ENCODE measurements around the gene RNASEH2C.
A peak's percentile ranks its signal among the peaks of the same experiment; 100 is the strongest.
"Not testable (repeated sequence)": the region's sequence is repeated elsewhere in the genome, so short reads cannot be mapped to it uniquely, and the experiment has no call there.

RNASEH2C gene

GRCh38 chr11:65703846-65704245, 16.8 kb downstream of the RNASEH2C start:
- no peak overlapping the region for H3K4me3 ChIP-seq
- peaks cover 0 to 20% (median 15%) of the 10 kb centered on the region in 11 experiments; a peak in 20 of 22 replicates for H3K9me3 ChIP-seq (replicated peaks in 1 of 11)
- TF ChIP-seq Cebpa-rat (IDR thresholded peaks at IDR 0.05), result no peak
- H3K4me2 ChIP-seq, result peak overlapping the region in 5 of 11 experiments; percentile 5 to 86 (median 12); a peak in 5 of 22 replicates
- H3K4me1 ChIP-seq, result peaks cover 0 to 79% (median 51%) of the 10 kb centered on the region in 10 experiments; a peak in 17 of 20 replicates
- no peaks in the 10 kb centered on the region for H3K36me3 ChIP-seq
- no peak overlapping the region for H3K9ac ChIP-seq
- no peak overlapping the region for H3K27ac ChIP-seq
- H3K27me3 ChIP-seq, result no peaks in the 10 kb centered on the region
- no peaks in the 10 kb centered on the region for H4K20me1 ChIP-seq

- Histone ChIP-seq H3K4me2 (no peak overlapping the region), H3K36me3 (no peaks in the 10 kb centered on the region), H3K4me1 (peaks cover 0 to 58% (median 34%) of the 10 kb centered on the region in 10 experiments; a peak in 17 of 20 replicates), H3K4me3 (no peak overlapping the region), H4K20me1 (no peaks in the 10 kb centered on the region), H3K27ac (no peak overlapping the region), H3K9ac (no peak overlapping the region), H3K9me3 (replicated peaks in 1 of 11) (peaks cover 0 to 21% (median 15%) of the 10 kb centered on the region in 11 experiments; a peak in 20 of 22 replicates), H3K27me3 (no peaks in the 10 kb centered on the region)
- TF ChIP-seq Cebpa-rat (IDR thresholded peaks at IDR 0.05), result no peak
Measured at GRCh38 chr11:65701686-65702085, 18.9 kb downstream of the RNASEH2C start.

GRCh38 chr11:65700399-65700798, 20.2 kb downstream of the RNASEH2C start:
- Histone ChIP-seq H4K20me1 (no peaks in the 10 kb centered on the region), H3K36me3 (no peaks in the 10 kb centered on the region), H3K27ac (no peak overlapping the region), H3K4me2 (peak overlapping the region in 5 of 11 experiments; percentile 1 to 48 (median 9); a peak in 5 of 22 replicates), H3K4me3 (no peak overlapping the region), H3K9me3 (replicated peaks in 1 of 11) (peaks cover 0 to 21% (median 15%) of the 10 kb centered on the region in 11 experiments; a peak in 20 of 22 replicates), H3K4me1 (peaks cover 0 to 54% (median 22%) of the 10 kb centered on the region in 10 experiments; a peak in 15 of 20 replicates), H3K27me3 (no peaks in the 10 kb centered on the region), H3K9ac (no peak overlapping the region)
- TF ChIP-seq Cebpa-rat (IDR thresholded peaks at IDR 0.05), result no peak

GRCh38 chr11:65699306-65699705, 21.3 kb downstream of the RNASEH2C start:
- H3K36me3 ChIP-seq, result no peaks in the 10 kb centered on the region
- no peak for TF ChIP-seq Cebpa-rat (IDR thresholded peaks at IDR 0.05)
- H3K27me3 ChIP-seq, result no peaks in the 10 kb centered on the region
- peaks cover 0 to 21% (median 15%) of the 10 kb centered on the region in 11 experiments; a peak in 20 of 22 replicates for H3K9me3 ChIP-seq (replicated peaks in 1 of 11)
- H3K27ac ChIP-seq, result no peak overlapping the region
- no peak overlapping the region for H3K4me3 ChIP-seq
- H3K9ac ChIP-seq, result no peak overlapping the region
- H4K20me1 ChIP-seq, result no peaks in the 10 kb centered on the region
- peaks cover 0 to 43% (median 11%) of the 10 kb centered on the region in 10 experiments; a peak in 12 of 20 replicates for H3K4me1 ChIP-seq
- H3K4me2 ChIP-seq, result no peak overlapping the region

- Histone ChIP-seq H3K4me2 (no peak overlapping the region), H3K4me3 (no peak overlapping the region), H3K27me3 (no peaks in the 10 kb centered on the region), H3K9me3 (replicated peaks in 1 of 11) (peaks cover 0 to 21% (median 15%) of the 10 kb centered on the region in 11 experiments; a peak in 20 of 22 replicates), H3K36me3 (no peaks in the 10 kb centered on the region), H3K27ac (no peak overlapping the region), H3K4me1 (peaks cover 0 to 32% (median 5%) of the 10 kb centered on the region in 10 experiments; a peak in 11 of 20 replicates), H3K9ac (no peak overlapping the region), H4K20me1 (no peaks in the 10 kb centered on the region)
- no peak for TF ChIP-seq Cebpa-rat (IDR thresholded peaks at IDR 0.05)
Measured at GRCh38 chr11:65698205-65698604, 22.4 kb downstream of the RNASEH2C start.

GRCh38 chr11:65696802-65697552, 23.6 kb downstream of the RNASEH2C start:
- no peaks in the 10 kb centered on the region for H4K20me1 ChIP-seq
- TF ChIP-seq Cebpa-rat (IDR thresholded peaks at IDR 0.05), result no peak
- no peak overlapping the region for H3K4me2 ChIP-seq
- H3K9me3 ChIP-seq (replicated peaks in 1 of 11), result peaks cover 0 to 21% (median 15%) of the 10 kb centered on the region in 11 experiments; a peak in 20 of 22 replicates
- no peak overlapping the region for H3K27ac ChIP-seq
- H3K27me3 ChIP-seq, result no peaks in the 10 kb centered on the region
- H3K9ac ChIP-seq, result no peak overlapping the region
- H3K36me3 ChIP-seq, result no peaks in the 10 kb centered on the region
- no peak overlapping the region for H3K4me3 ChIP-seq
- peaks cover 0 to 24% (median 5%) of the 10 kb centered on the region in 10 experiments; a peak in 11 of 20 replicates for H3K4me1 ChIP-seq

- Histone ChIP-seq H3K4me3 (no peak overlapping the region), H3K36me3 (no peaks in the 10 kb centered on the region), H3K27me3 (no peaks in the 10 kb centered on the region), H3K4me1 (peaks cover 0 to 19% (median 4%) of the 10 kb centered on the region in 10 experiments; a peak in 11 of 20 replicates), H4K20me1 (no peaks in the 10 kb centered on the region), H3K9ac (no peak overlapping the region), H3K27ac (no peak overlapping the region), H3K4me2 (0 out of 22 replicates have a peak overlapping the region, but pooled peaks of 1 of the 11 experiments have one; percentile 10), H3K9me3 (replicated peaks in 1 of 11) (peaks cover 0 to 21% (median 15%) of the 10 kb centered on the region in 11 experiments; a peak in 20 of 22 replicates)
- TF ChIP-seq Cebpa-rat (IDR thresholded peaks at IDR 0.05), result no peak
Measured at GRCh38 chr11:65695459-65696241, 24.9 kb downstream of the RNASEH2C start.

GRCh38 chr11:65692367-65692766, 28.2 kb downstream of the RNASEH2C start:
- H3K27ac ChIP-seq, result no peak overlapping the region
- H3K4me3 ChIP-seq, result no peak overlapping the region
- TF ChIP-seq Cebpa-rat (IDR thresholded peaks at IDR 0.05), result no peak
- no peaks in the 10 kb centered on the region for H4K20me1 ChIP-seq
- H3K9me3 ChIP-seq (replicated peaks in 1 of 11), result no peaks in the 10 kb centered on the region
- H3K4me1 ChIP-seq, result peaks cover 0 to 10% (median 0%) of the 10 kb centered on the region in 10 experiments; a peak in 3 of 20 replicates
- H3K4me2 ChIP-seq, result no peak overlapping the region
- H3K9ac ChIP-seq, result no peak overlapping the region
- H3K36me3 ChIP-seq, result no peaks in the 10 kb centered on the region
- H3K27me3 ChIP-seq, result no peaks in the 10 kb centered on the region

GRCh38 chr11:65691847-65692246, 28.8 kb downstream of the RNASEH2C start:
- not testable (repeated sequence) for H3K27ac ChIP-seq; H3K4me2 ChIP-seq; H3K4me1 ChIP-seq; H3K9ac ChIP-seq; H4K20me1 ChIP-seq; H3K27me3 ChIP-seq; H3K9me3 ChIP-seq (replicated peaks in 1 of 11); H3K36me3 ChIP-seq; H3K4me3 ChIP-seq
